DOHH2 (cell line): Measurements from ENCODE around the gene PHAX.

ENCODE experiments used
- H3F3A ChIP-seq: fragments of 200-600 bp; sonication (generic), shearing (Covaris generic); 2 replicates; pipeline ENCODE4 v1.6.0; 2016; ENCODE audit warnings: antibody characterized with exemption, mild to moderate bottlenecking; ENCODE audit not compliant: control insufficient read depth, insufficient read depth
- H3K27ac ChIP-seq: fragments of 200-600 bp; sonication (generic); 2 replicates; pipeline ENCODE4 v1.5.1; 2014; ENCODE audit warnings: low read depth, mild to moderate bottlenecking, low read length, moderate library complexity
- H3K27me3 ChIP-seq: fragments of 200-600 bp; sonication (generic); 2 replicates; pipeline ENCODE4 v1.6.1; 2014; ENCODE audit warnings: mild to moderate bottlenecking, low read length, mixed read lengths; ENCODE audit not compliant: control insufficient read depth
- H3K36me3 ChIP-seq: fragments of 200-600 bp; sonication (generic); 2 replicates; pipeline ENCODE4 v1.6.1; 2014; ENCODE audit warnings: mild to moderate bottlenecking, low read length, moderate library complexity, mixed read lengths; ENCODE audit not compliant: control insufficient read depth
- H3K4me1 ChIP-seq: fragments of 200-600 bp; sonication (generic); 2 replicates; pipeline ENCODE4 v1.6.1; 2014; ENCODE audit warnings: mild to moderate bottlenecking, low read length, mixed read lengths; ENCODE audit not compliant: control insufficient read depth
- H3K4me2 ChIP-seq: fragments of 200-600 bp; sonication (generic); 2 replicates; pipeline ENCODE4 v1.6.0; 2014; ENCODE audit warnings: mild to moderate bottlenecking, low read length, moderate library complexity
- H3K4me3 ChIP-seq: fragments of 200-600 bp; sonication (generic); 2 replicates; pipeline ENCODE4 v1.5.1; 2014; ENCODE audit warnings: mild to moderate bottlenecking, low read length, mixed read lengths
- H3K79me2 ChIP-seq: fragments of 200-600 bp; sonication (generic); 2 replicates; pipeline ENCODE4 v1.6.1; 2014; ENCODE audit warnings: mild to moderate bottlenecking, low read length, mixed read lengths; ENCODE audit not compliant: control insufficient read depth
- H3K9me2 ChIP-seq: fragments of 200-600 bp; sonication (generic); replicated peaks from 2 replicates; pipeline ENCODE4 v1.6.1; 2014; ENCODE audit warnings: mild to moderate bottlenecking, low read length, mixed read lengths; ENCODE audit not compliant: control insufficient read depth
- H3K9me3 ChIP-seq: fragments of 200-600 bp; sonication (generic); 2 replicates; pipeline ENCODE4 v1.6.1; 2014; ENCODE audit warnings: antibody characterized with exemption, low read length, mixed read lengths; ENCODE audit not compliant: control insufficient read depth, insufficient read depth
- H4K20me1 ChIP-seq: fragments of 200-600 bp; sonication (generic); 2 replicates; pipeline ENCODE4 v1.6.0; 2014; ENCODE audit warnings: low read depth, mild to moderate bottlenecking, antibody characterized with exemption, low read length, moderate library complexity; ENCODE audit not compliant: control insufficient read depth, insufficient read depth
- EZH2phosphoT487 ChIP-seq: fragments of 200-600 bp; sonication (generic); IDR thresholded peaks from 2 replicates; pipeline ENCODE4 v1.6.1; 2017; ENCODE audit warnings: borderline replicate concordance, mild to moderate bottlenecking, antibody characterized with exemption, low read length, moderate library complexity, mixed read lengths
- TF ChIP-seq, protein P1 (sequence below): fragments of 200-600 bp; sonication (generic); IDR thresholded peaks from one replicate; pipeline ENCODE4 v1.5.1; 2014; ENCODE audit warnings: antibody characterized with exemption, mild to moderate bottlenecking, low read depth, low read length; ENCODE audit not compliant: poor library complexity, severe bottlenecking

Gene PHAX

GRCh38 chr5:126587551-126588390 lies 13.0 kb upstream of the PHAX start:
- Histone ChIP-seq H3K27ac (no peak overlapping the region), H3K9me3 (no peaks in the 10 kb centered on the region), H3K36me3 (no peaks in the 10 kb centered on the region), H4K20me1 (no peaks in the 10 kb centered on the region), H3K79me2 (no peaks in the 10 kb centered on the region), H3K9me2 (no peaks in the 10 kb centered on the region), H3K4me1 (no peaks in the 10 kb centered on the region), H3F3A (no peaks in the 10 kb centered on the region), H3K4me2 (no peak overlapping the region), H3K4me3 (no peak overlapping the region), H3K27me3 (no peaks in the 10 kb centered on the region)
- no peak for TF ChIP-seq EZH2phosphoT487
- TF ChIP-seq, protein P1, sequence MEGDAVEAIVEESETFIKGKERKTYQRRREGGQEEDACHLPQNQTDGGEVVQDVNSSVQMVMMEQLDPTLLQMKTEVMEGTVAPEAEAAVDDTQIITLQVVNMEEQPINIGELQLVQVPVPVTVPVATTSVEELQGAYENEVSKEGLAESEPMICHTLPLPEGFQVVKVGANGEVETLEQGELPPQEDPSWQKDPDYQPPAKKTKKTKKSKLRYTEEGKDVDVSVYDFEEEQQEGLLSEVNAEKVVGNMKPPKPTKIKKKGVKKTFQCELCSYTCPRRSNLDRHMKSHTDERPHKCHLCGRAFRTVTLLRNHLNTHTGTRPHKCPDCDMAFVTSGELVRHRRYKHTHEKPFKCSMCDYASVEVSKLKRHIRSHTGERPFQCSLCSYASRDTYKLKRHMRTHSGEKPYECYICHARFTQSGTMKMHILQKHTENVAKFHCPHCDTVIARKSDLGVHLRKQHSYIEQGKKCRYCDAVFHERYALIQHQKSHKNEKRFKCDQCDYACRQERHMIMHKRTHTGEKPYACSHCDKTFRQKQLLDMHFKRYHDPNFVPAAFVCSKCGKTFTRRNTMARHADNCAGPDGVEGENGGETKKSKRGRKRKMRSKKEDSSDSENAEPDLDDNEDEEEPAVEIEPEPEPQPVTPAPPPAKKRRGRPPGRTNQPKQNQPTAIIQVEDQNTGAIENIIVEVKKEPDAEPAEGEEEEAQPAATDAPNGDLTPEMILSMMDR: no peak

DNA sequence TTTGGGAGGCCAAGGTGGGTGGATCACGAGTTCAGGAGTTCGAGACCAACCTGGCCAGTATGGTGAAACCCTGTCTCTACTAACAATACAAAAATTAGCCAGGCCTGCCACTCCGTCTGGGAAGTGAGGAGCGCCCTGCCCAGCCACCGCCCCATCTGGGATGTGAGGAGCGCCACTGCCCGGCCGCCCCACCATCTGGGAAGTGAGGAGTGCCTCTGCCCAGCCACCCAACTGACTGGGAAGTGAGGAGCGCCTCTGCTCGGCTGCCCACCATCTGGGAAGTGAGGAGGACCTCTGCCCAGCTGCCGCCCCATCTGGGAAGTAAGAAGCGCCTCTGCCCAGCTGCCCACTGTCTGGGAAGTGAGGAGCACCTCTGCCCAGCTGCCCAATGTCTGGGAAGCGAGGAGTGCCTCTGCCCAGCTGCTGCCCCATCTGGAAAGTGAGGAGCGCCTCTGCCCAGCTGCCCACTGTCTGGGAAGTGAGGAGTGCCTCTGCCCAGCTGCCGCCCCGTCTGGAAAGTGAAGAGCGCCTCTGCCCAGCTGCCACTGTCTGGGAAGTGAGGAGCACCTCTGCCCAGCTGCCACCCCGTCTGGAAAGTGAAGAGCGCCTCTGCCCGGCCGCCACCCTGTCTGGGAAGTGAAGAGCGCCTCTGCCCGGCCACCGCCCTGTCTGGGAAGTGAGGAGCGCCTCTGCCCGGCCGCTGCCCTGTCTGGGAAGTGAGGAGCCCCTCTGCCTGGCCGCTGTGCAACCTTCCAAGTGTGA lies 11.0 kb upstream of the PHAX start:
- no peaks in the 10 kb centered on the region for H3K27me3 ChIP-seq

GRCh38 chr5:126591549-126591948 lies 9.2 kb upstream of the PHAX start:
- no peak for TF ChIP-seq EZH2phosphoT487
- TF ChIP-seq, protein P1: no peak
- no peak overlapping the region for H3K4me2 ChIP-seq
- H3F3A ChIP-seq: no peaks in the 10 kb centered on the region
- no peaks in the 10 kb centered on the region for H3K36me3 ChIP-seq
- no peak overlapping the region for H3K27ac ChIP-seq
- no peaks in the 10 kb centered on the region for H3K9me3 ChIP-seq
- H3K9me2 ChIP-seq: no peaks in the 10 kb centered on the region
- H3K4me1 ChIP-seq: peaks cover 3% of the 10 kb centered on the region; the same call in 1 of the 2 replicates
- no peaks in the 10 kb centered on the region for H3K27me3 ChIP-seq
- no peaks in the 10 kb centered on the region for H3K79me2 ChIP-seq
- H3K4me3 ChIP-seq: no peak overlapping the region
- H4K20me1 ChIP-seq: no peaks in the 10 kb centered on the region

More for the DNA sequence above, 11.0 kb upstream of the PHAX start:
- no peaks in the 10 kb centered on the region for H3F3A ChIP-seq
- peaks cover 3% of the 10 kb centered on the region; the same call in 1 of the 2 replicates for H3K4me1 ChIP-seq
- no peak overlapping the region for H3K27ac ChIP-seq
- no peaks in the 10 kb centered on the region for H3K9me2 ChIP-seq
- H3K9me3 ChIP-seq: no peaks in the 10 kb centered on the region
- no peak overlapping the region for H3K4me3 ChIP-seq
- no peaks in the 10 kb centered on the region for H4K20me1 ChIP-seq
- TF ChIP-seq, protein P1: no peak
- no peak overlapping the region for H3K4me2 ChIP-seq
- H3K36me3 ChIP-seq: no peaks in the 10 kb centered on the region
- H3K79me2 ChIP-seq: no peaks in the 10 kb centered on the region
